ENCODE results near the gene DCUN1D2.
A peak's percentile ranks its signal among the peaks of the same experiment; 100 is the strongest.

Gene DCUN1D2

DNA sequence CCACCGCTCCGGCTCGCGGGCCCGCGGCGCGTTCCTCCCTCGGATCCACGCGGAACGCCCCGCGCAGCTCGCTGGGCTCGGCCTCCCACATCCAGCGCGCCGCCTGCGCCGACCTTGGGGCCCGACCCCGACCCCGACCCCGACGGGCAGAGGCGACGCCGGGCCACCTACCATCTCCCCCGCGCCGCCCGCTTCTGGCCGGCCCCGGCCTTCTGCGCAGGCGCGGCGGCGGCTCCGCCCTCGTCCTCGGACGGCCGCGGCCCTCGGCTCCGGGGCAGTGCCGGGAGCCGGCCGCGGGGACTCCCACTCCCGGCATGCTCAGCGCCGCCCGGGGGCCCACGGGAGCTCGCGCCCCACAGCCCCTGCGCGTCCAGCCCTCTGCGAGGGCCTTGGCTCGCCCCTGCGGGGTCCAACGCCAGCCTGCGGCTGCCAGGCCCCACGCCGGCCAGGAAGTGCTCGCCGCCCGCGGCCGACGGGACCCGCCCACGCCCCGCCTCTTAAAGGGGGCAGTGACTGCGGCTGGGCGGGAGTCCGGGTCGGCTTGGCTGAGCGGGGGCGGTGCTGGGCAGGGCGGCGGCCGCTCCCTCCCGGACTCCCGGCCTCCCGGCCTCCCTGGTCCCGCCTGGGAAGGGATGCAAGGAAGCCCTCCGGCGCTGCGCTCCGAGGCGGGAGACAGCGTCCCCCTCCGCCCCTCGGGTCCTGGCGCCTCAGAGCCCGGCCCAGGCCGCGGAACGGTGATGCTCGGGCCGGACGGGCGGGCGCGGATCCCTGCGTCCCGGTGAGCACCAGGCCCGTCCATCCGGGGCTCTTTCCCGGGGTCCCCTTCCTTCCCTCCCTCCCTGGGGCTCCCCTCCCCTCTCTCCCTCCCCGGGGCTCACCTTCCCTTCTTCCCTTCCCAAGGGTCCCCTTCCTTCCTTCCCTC lies at the start of gene DCUN1D2:
Gene DCUN1D2, minus strand, starts transcription at position 216 of the 922 bp plus-strand sequence. Its CDS starts 42 bp downstream, at position 174.
- H3K4me1 ChIP-seq (ENCODE audit: control insufficient read depth, insufficient read depth, low read length) = peaks cover 44% of the 10 kb centered on the region
- no peaks in the 10 kb centered on the region for H3K9me3 ChIP-seq (ENCODE audit: control insufficient read depth, low read length)
- H3K9ac ChIP-seq (ENCODE audit: low read length) = peak within 1 kb of the TSS; percentile 93
- no peaks in the 10 kb centered on the region for H3K27me3 ChIP-seq (replicated peaks; ENCODE audit: control insufficient read depth, insufficient read depth, low read length)
- H3K4me3 ChIP-seq (ENCODE audit: low read length) = peak within 1 kb of the TSS; percentile 90
- peaks cover 9% of the 10 kb centered on the region for H3K36me3 ChIP-seq (ENCODE audit: control insufficient read depth, insufficient read depth, low read length, severe bottlenecking)
- peak; percentile 98 for DNase-seq (ENCODE audit: low read depth)

DNA sequence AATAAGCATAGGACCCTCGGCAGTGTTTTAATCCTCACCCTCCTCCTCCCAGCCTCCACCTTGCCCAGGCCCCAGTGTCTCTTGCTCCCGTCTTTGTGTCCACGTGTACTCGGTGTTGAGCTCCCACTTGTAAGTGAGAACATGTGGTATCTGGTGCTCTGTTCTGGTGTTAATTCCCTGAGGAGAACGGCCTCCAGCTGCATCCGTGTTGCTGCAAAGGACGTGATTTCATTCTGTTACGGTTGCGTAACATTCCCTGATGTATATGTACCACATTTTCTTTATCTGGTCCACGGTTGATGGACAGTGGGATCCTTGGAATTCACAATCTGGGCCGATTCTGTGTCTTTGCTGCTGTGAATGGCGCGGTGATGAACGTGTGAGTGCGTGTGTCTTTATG lies 49.3 kb upstream of the DCUN1D2 start:
- H3K9me3 ChIP-seq (ENCODE audit: control insufficient read depth, low read length) = no peaks in the 10 kb centered on the region
- H3K9ac ChIP-seq (ENCODE audit: low read length) = no peak overlapping the region
- no peak for DNase-seq (ENCODE audit: low read depth)
- peaks cover 36% of the 10 kb centered on the region for H3K36me3 ChIP-seq (ENCODE audit: control insufficient read depth, insufficient read depth, low read length, severe bottlenecking)
- no peaks in the 10 kb centered on the region for H3K4me1 ChIP-seq (ENCODE audit: control insufficient read depth, insufficient read depth, low read length)
- no peaks in the 10 kb centered on the region for H3K27me3 ChIP-seq (replicated peaks; ENCODE audit: control insufficient read depth, insufficient read depth, low read length)
- H3K4me3 ChIP-seq (ENCODE audit: low read length) = no peak overlapping the region

DNA sequence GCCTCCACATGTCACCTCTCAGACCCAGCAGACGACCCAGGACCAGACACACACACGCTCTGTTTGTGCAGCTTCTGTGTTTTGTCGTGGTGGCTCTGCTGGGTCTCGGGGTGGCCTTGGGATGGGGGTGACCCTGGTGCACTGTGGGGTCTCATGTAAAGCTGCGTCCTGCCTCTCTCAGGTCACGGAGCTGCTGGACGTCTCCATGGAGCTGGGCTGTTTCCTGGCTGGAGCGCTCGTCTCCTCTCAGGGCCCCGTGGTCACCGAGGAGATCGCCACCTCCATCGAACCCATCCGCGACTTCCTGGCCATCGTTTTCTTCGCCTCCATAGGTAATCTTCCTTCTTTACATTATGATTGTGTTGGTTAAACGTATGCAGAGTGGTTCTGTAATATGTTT lies 48.7 kb upstream of the DCUN1D2 start:
- Histone ChIP-seq H3K9ac (ENCODE audit: low read length) (no peak overlapping the region), H3K9me3 (ENCODE audit: control insufficient read depth, low read length) (no peaks in the 10 kb centered on the region), H3K4me3 (ENCODE audit: low read length) (no peak overlapping the region), H3K36me3 (ENCODE audit: control insufficient read depth, insufficient read depth, low read length, severe bottlenecking) (peaks cover 40% of the 10 kb centered on the region), H3K27me3 (replicated peaks; ENCODE audit: control insufficient read depth, insufficient read depth, low read length) (no peaks in the 10 kb centered on the region), H3K4me1 (ENCODE audit: control insufficient read depth, insufficient read depth, low read length) (no peaks in the 10 kb centered on the region)
- no peak for DNase-seq (ENCODE audit: low read depth)

DNA sequence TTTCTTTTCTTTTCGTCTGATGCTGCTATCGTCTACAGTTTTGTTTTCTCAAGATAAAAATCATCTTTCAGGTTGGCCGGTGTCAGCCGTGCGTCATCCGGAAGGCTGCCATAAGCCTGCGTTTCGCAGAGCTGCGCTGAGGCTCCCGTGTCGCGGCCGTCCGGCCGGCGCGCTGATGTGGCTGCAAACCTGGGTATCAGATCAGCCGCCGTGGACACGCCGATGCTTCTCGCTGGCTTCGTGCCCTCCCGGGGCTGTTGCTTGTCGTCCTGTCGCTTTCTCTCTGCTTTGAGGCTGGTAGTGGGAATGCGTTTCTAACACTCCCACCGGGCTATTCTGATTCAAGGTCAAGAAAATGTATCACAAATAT lies 48.2 kb upstream of the DCUN1D2 start:
- no peak for DNase-seq (ENCODE audit: low read depth)
- Histone ChIP-seq H3K4me3 (ENCODE audit: low read length) (no peak overlapping the region), H3K4me1 (ENCODE audit: control insufficient read depth, insufficient read depth, low read length) (no peaks in the 10 kb centered on the region), H3K36me3 (ENCODE audit: control insufficient read depth, insufficient read depth, low read length, severe bottlenecking) (peaks cover 45% of the 10 kb centered on the region), H3K27me3 (replicated peaks; ENCODE audit: control insufficient read depth, insufficient read depth, low read length) (no peaks in the 10 kb centered on the region), H3K9ac (ENCODE audit: low read length) (no peak overlapping the region), H3K9me3 (ENCODE audit: control insufficient read depth, low read length) (no peaks in the 10 kb centered on the region)

DNA sequence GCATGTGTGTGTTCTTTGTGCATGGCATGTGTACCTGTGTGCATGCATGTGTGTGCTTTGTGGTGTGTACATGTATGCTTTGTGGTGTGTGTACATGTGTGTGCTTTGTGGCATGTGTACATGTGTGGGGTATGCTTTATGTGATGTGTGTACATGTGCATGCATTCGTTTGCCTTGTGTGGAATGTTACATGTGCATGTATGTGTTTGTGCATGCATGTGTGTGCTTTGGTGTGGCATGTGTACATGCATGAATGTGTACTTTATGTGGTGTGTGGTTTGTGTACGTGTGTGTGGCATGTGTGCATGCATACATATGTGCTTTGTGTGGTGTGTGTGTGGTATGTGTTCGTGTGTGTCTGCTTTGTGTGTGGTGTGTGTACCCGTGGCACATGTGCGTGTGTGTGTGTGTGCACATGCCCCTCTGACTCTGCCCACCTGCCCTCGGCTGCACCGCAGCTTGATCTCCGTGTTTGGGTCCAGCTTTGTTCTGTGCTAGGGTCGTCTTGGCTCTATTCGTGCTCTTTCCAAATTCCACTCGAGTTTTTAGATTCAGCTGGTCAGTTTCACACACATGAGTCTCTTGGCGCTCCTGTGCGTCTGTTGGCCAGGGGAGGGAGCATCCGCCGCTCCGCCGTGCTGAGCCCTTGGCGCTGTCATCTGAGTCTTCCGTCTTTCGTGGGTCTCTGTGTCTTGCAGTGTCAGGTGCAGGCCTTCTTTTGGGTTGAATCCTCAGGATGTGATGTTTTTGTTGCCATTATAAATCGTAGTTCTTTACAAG lies 47.6 kb upstream of the DCUN1D2 start:
- peaks cover 46% of the 10 kb centered on the region for H3K36me3 ChIP-seq (ENCODE audit: control insufficient read depth, insufficient read depth, low read length, severe bottlenecking)
- H3K4me3 ChIP-seq (ENCODE audit: low read length) = no peak overlapping the region
- no peak for DNase-seq (ENCODE audit: low read depth)
- H3K9me3 ChIP-seq (ENCODE audit: control insufficient read depth, low read length) = no peaks in the 10 kb centered on the region
- H3K27me3 ChIP-seq (replicated peaks; ENCODE audit: control insufficient read depth, insufficient read depth, low read length) = no peaks in the 10 kb centered on the region
- H3K9ac ChIP-seq (ENCODE audit: low read length) = no peak overlapping the region
- H3K4me1 ChIP-seq (ENCODE audit: control insufficient read depth, insufficient read depth, low read length) = no peaks in the 10 kb centered on the region

DNA sequence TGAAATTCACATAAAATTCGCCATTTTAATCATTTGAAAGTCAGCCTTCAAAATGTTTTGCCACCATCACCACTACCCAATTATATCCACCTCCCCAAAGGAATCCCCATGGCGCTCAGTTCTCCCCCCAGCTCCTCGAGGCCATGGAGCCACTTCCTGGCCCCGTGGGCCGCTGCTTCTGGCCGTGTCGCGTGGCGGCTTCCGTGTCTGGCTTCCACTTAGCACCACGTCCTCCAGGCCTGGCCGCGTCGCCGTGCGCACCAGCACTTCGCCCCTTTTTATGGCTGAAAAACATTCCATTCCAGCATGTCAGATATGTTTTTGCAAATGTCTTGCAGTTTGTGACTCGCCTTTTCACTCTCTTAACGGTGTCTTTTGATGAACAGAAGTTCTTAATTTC lies 46.7 kb upstream of the DCUN1D2 start:
- H3K9me3 ChIP-seq (ENCODE audit: control insufficient read depth, low read length) = no peaks in the 10 kb centered on the region
- no peak overlapping the region for H3K4me3 ChIP-seq (ENCODE audit: low read length)
- no peak for DNase-seq (ENCODE audit: low read depth)
- H3K4me1 ChIP-seq (ENCODE audit: control insufficient read depth, insufficient read depth, low read length) = no peaks in the 10 kb centered on the region
- peaks cover 40% of the 10 kb centered on the region for H3K36me3 ChIP-seq (ENCODE audit: control insufficient read depth, insufficient read depth, low read length, severe bottlenecking)
- H3K27me3 ChIP-seq (replicated peaks; ENCODE audit: control insufficient read depth, insufficient read depth, low read length) = no peaks in the 10 kb centered on the region
- no peak overlapping the region for H3K9ac ChIP-seq (ENCODE audit: low read length)

DNA sequence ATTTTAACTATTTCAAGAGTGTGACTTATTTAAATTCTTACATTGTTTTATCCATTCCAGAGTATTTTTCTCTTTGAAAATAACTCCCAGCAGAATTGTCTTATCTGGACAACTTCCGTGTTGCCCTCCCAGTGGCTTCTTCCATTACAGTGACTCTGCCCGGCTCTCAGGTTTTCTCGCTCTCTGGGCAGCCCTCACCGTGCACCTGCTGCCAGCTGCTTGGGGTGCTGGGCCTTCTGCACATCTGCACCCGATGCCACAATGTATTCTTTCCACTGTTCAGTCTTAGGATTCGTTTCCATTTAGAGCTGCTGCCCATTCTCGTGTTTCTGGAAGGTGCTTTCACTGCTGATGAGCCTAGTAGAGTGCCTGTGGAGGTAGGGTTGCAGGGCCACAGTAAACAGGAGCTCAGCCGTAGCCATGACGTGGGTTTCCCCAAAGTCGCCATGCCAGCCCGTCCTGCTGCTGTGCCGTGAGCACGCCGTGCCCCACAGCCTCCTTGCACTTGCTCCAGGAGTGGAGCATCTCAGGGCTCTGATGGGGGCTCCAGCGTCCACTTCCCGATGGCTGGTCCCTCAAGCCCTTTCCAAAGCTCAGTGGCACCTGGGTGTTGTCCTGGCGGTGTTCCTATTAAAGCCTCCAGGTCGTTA lies 46.1 kb upstream of the DCUN1D2 start:
- no peak for DNase-seq (ENCODE audit: low read depth)
- Histone ChIP-seq H3K9me3 (ENCODE audit: control insufficient read depth, low read length) (no peaks in the 10 kb centered on the region), H3K4me3 (ENCODE audit: low read length) (no peak overlapping the region), H3K4me1 (ENCODE audit: control insufficient read depth, insufficient read depth, low read length) (no peaks in the 10 kb centered on the region), H3K9ac (ENCODE audit: low read length) (no peak overlapping the region), H3K36me3 (ENCODE audit: control insufficient read depth, insufficient read depth, low read length, severe bottlenecking) (peaks cover 44% of the 10 kb centered on the region), H3K27me3 (replicated peaks; ENCODE audit: control insufficient read depth, insufficient read depth, low read length) (no peaks in the 10 kb centered on the region)

DNA sequence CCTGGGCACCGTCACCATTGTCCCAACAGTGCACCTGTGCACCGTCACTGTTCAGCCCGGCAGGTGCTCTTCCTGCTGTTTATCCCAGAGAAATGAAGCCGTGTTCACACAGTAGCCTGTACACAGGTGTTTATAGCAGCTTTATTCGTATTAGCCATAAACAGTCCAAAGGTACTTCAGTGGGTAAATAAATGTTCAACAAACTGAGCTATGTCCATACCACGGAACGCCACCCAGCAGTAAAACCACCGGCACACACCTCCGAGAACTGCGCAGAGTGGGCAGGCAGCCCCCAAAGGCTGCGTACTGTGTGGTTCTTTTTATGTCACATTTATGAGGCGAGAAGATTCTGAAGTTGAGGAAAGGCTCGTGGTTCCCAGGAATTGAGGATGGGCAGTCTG lies 44.9 kb upstream of the DCUN1D2 start:
- DNase-seq (ENCODE audit: low read depth) = no peak
- H3K36me3 ChIP-seq (ENCODE audit: control insufficient read depth, insufficient read depth, low read length, severe bottlenecking) = peaks cover 52% of the 10 kb centered on the region

DNA sequence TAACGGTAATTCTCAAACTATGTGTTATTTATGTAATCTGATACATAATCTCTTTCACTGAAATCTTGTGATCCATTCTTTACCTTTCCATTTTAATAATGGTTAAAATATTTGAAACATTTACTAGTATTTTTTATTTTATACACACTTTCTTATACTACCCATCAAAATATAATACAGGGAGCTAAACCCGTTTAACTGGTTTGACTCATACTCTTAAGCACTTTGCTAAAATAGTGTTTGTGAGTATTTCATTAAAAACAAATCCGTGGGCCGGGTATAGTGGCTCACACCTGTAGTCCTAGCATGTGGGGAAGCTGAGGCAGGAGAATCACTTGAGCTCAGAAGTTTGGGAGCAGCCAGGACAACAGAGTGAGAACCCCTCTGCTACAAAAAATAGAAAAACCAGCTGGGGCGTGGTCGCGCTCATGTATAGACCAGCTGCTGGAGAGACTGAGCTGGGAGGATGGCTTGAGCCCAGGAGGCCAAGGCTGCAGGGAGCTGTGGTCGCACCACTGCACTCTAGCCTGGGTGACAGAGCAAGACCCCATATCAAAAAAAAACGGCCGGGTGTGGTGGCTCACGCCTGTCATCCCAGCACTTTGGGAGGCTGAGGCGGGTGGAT lies 43.8 kb upstream of the DCUN1D2 start:
- Histone ChIP-seq H3K36me3 (ENCODE audit: control insufficient read depth, insufficient read depth, low read length, severe bottlenecking) (peaks cover 58% of the 10 kb centered on the region), H3K4me3 (ENCODE audit: low read length) (no peak overlapping the region), H3K9me3 (ENCODE audit: control insufficient read depth, low read length) (no peaks in the 10 kb centered on the region), H3K9ac (ENCODE audit: low read length) (no peak overlapping the region), H3K27me3 (replicated peaks; ENCODE audit: control insufficient read depth, insufficient read depth, low read length) (no peaks in the 10 kb centered on the region), H3K4me1 (ENCODE audit: control insufficient read depth, insufficient read depth, low read length) (no peaks in the 10 kb centered on the region)
- no peak for DNase-seq (ENCODE audit: low read depth)

More for the DNA sequence above, 44.9 kb upstream of the DCUN1D2 start:
- H3K4me3 ChIP-seq (ENCODE audit: low read length) = no peak overlapping the region
- no peaks in the 10 kb centered on the region for H3K4me1 ChIP-seq (ENCODE audit: control insufficient read depth, insufficient read depth, low read length)
- H3K9me3 ChIP-seq (ENCODE audit: control insufficient read depth, low read length) = no peaks in the 10 kb centered on the region
- no peak overlapping the region for H3K9ac ChIP-seq (ENCODE audit: low read length)
- H3K27me3 ChIP-seq (replicated peaks; ENCODE audit: control insufficient read depth, insufficient read depth, low read length) = no peaks in the 10 kb centered on the region

DNA sequence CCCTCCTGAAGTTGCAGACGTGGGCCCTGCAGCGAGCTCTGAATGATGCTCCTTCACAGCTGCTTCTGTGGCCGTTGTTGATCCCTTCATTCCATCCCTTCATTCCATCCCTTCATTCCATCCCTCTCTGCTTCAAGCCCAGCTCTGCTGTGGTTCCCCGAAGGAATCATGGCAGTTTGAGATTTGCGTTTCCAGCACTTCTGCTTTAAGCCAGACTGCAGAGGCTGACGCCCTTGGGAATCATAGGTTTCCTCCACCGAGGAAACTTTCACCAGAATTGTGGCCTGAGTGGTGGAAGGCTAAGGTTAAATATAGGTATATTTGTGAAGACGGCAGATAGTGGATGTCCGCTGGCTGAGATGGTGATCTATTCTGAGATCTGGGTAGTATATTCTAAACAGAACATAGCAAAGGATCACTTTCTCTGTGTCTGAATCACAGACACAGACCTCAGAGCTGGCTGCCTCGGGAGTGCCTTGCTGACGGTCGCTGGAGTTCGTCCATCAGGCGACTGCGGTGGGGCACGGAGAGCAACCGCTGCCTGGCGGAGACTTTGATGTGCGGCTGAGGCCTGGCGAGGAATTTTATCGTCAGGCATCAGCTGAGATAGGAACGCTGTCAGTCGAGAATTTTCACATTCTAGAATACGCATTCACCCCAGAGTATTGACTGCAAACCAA lies 42.8 kb upstream of the DCUN1D2 start:
- H3K4me3 ChIP-seq (ENCODE audit: low read length) = no peak overlapping the region
- no peak overlapping the region for H3K9ac ChIP-seq (ENCODE audit: low read length)
- no peak for DNase-seq (ENCODE audit: low read depth)
- no peaks in the 10 kb centered on the region for H3K27me3 ChIP-seq (replicated peaks; ENCODE audit: control insufficient read depth, insufficient read depth, low read length)
- peaks cover 54% of the 10 kb centered on the region for H3K36me3 ChIP-seq (ENCODE audit: control insufficient read depth, insufficient read depth, low read length, severe bottlenecking)
- no peaks in the 10 kb centered on the region for H3K4me1 ChIP-seq (ENCODE audit: control insufficient read depth, insufficient read depth, low read length)
- no peaks in the 10 kb centered on the region for H3K9me3 ChIP-seq (ENCODE audit: control insufficient read depth, low read length)

Measured in adipocyte (in vitro differentiated cells).